ENCODE measurements around the gene DCHS2.

DNA sequence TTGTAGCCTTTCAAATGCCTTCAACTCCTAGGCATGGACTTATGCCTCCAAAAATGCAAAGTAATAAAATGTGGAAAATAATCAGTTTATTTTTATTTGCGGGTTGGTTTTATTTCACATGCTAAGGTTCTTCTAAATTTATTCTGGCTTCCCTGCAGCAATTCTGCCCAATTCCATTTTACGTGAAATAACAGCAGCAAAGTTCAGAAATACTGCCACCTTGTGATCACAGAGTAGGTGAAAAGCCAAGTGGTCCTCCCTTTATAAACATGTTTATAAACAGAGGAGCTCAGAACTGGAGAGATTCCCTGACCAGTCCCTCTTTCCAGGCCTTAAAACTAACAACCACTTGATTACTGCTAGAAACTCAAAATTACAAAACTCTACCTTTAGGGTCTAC lies 14.7 kb upstream of the DCHS2 start:
- no peak for TF ChIP-seq EZH2 (IDR thresholded peaks at IDR 0.05; ENCODE audit: borderline replicate concordance, low read depth, low read length, severe bottlenecking)
- TF ChIP-seq, protein P1, sequence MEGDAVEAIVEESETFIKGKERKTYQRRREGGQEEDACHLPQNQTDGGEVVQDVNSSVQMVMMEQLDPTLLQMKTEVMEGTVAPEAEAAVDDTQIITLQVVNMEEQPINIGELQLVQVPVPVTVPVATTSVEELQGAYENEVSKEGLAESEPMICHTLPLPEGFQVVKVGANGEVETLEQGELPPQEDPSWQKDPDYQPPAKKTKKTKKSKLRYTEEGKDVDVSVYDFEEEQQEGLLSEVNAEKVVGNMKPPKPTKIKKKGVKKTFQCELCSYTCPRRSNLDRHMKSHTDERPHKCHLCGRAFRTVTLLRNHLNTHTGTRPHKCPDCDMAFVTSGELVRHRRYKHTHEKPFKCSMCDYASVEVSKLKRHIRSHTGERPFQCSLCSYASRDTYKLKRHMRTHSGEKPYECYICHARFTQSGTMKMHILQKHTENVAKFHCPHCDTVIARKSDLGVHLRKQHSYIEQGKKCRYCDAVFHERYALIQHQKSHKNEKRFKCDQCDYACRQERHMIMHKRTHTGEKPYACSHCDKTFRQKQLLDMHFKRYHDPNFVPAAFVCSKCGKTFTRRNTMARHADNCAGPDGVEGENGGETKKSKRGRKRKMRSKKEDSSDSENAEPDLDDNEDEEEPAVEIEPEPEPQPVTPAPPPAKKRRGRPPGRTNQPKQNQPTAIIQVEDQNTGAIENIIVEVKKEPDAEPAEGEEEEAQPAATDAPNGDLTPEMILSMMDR (IDR thresholded peaks at IDR 0.05; ENCODE audit: borderline replicate concordance, extremely low read depth, low read length, poor library complexity, severe bottlenecking) = peak; percentile 69
